HepG2 (cell line): Measurements from ENCODE around the gene CD46. TPM values are rescaled to one million over a fixed set of nuclear protein-coding genes. Genes with fewer than 3 reads are reported as not detected.

ENCODE experiments used
- ATAC-seq: fragments of 200-7000 bp; cut with Tn5 transposase; 3 replicates; pipeline ENCODE4 v1.9.1; 2020; ENCODE audit warnings: mild to moderate bottlenecking, moderate library complexity
- BruUV-seq: library from RNA; stranded (reverse); fragments of 400-500 nt; replicated peaks from 2 replicates; lab custom pipeline; 2021; lab: Mats Ljungman, UMichigan
- CTCF ChIA-PET: fragments of 300-600 bp; formaldehyde crosslinking; extraction: SDS; loops from one replicate; lab custom pipeline; 2021; ENCODE audit warnings: low total read pairs, inconsistent platforms, low intra/inter-chr PET ratio; lab: Yijun Ruan, JAX
- POLR2A ChIA-PET: fragments of 350-600 bp; sonication (Branson Sonifier 250); formaldehyde crosslinking; loops from one replicate; lab custom pipeline; 2020; ENCODE audit warnings: antibody characterized with exemption, inconsistent platforms; lab: Yijun Ruan, JAX
- DNase-seq: peaks from one replicate; pipeline ENCODE4 v3.0.0-alpha.2; 2015; ENCODE audit warnings: low spot score
- FAIRE-seq: peaks from 3 replicates; lab custom pipeline; 2011; peaks lifted over from hg19 to GRCh38; lab: Jason Lieb, UNC
- H2AFZ ChIP-seq: one replicate; pipeline ENCODE4 v1.6.1; 2011; ENCODE audit warnings: low read length, inconsistent platforms
- H3K27ac ChIP-seq: fragments of 300-600 bp; 3 replicates; pipeline ENCODE4 v1.8.0; 2011; ENCODE audit warnings: mixed run types, mild to moderate bottlenecking, mixed read lengths, low read length, inconsistent platforms; ENCODE audit not compliant: insufficient read depth; ENCODE audit errors: extremely low read length
- H3K27me3 ChIP-seq, 2 experiments: fragments of 200-600 bp in 1 of 2; 2 replicates in 1 of 2; 3 replicates in 1 of 2; pipeline versions ENCODE4 v1.6.0 to v1.8.0; 2011; ENCODE audit warnings: low read length in 2 of 2, mild to moderate bottlenecking in 2 of 2, moderate library complexity in 2 of 2, inconsistent platforms in 1 of 2; ENCODE audit not compliant: insufficient read depth in 2 of 2, control insufficient read depth in 1 of 2
- H3K36me3 ChIP-seq, 2 experiments: fragments of 200-600 bp in 1 of 2; replicated peaks in 1 of 2; 2 replicates in 1 of 2; 3 replicates in 1 of 2; pipeline versions ENCODE4 v1.5.1 to v1.8.0; 2011; ENCODE audit warnings: low read length in 2 of 2, inconsistent platforms in 1 of 2; ENCODE audit not compliant: insufficient read depth in 2 of 2, control insufficient read depth in 1 of 2
- H3K4me1 ChIP-seq: 2 replicates; pipeline ENCODE4 v1.5.1; 2012; ENCODE audit warnings: low read length, inconsistent platforms; ENCODE audit not compliant: insufficient read depth
- H3K4me2 ChIP-seq: 2 replicates; pipeline ENCODE4 v1.6.0; 2011; ENCODE audit warnings: low read depth, low read length, inconsistent platforms
- H3K4me3 ChIP-seq, 3 experiments: fragments of 200-600 bp in 1 of 3; sonication (generic), shearing (Covaris generic) in 1 of 3; replicated peaks in 1 of 3; 2 replicates each; pipeline ENCODE4 v1.5.1; 2011 to 2016; ENCODE audit warnings: low read length in 3 of 3, inconsistent platforms in 2 of 3, low read depth in 2 of 3, mild to moderate bottlenecking in 2 of 3, control low read depth in 1 of 3, mixed read lengths in 1 of 3; ENCODE audit not compliant: insufficient read depth in 1 of 3
- H3K79me2 ChIP-seq: one replicate; pipeline ENCODE4 v1.6.1; 2011; ENCODE audit warnings: low read length, inconsistent platforms; ENCODE audit not compliant: insufficient read depth
- H3K9ac ChIP-seq: 2 replicates; pipeline ENCODE4 v1.6.0; 2011; ENCODE audit warnings: mild to moderate bottlenecking, low read depth, low read length, inconsistent platforms; ENCODE audit not compliant: insufficient read depth
- H3K9me3 ChIP-seq: 2 replicates; pipeline ENCODE4 v1.5.1; 2012; ENCODE audit warnings: mild to moderate bottlenecking, low read length
- H4K20me1 ChIP-seq: 2 replicates; pipeline ENCODE4 v1.6.0; 2011; ENCODE audit warnings: inconsistent platforms, mild to moderate bottlenecking, low read length, moderate library complexity; ENCODE audit not compliant: insufficient read depth
- AGO2 ChIP-seq: fragments of 200-400 bp; formaldehyde crosslinking; optimal IDR thresholded peaks from 2 replicates; pipeline ENCODE3; 2017; ENCODE audit warnings: mild to moderate bottlenecking, low read depth, low read length, moderate library complexity
- ELF1 ChIP-seq: sonication (generic); formaldehyde crosslinking; IDR thresholded peaks from 2 replicates; pipeline ENCODE4 v1.4.0; 2020; ENCODE audit warnings: missing genetic modification reagents
- IKZF1 ChIP-seq: fragments of 450-650 bp; IDR thresholded peaks from 2 replicates; pipeline ENCODE4 v1.7.1; 2016
- MED13 ChIP-seq: sonication (generic); formaldehyde crosslinking; IDR thresholded peaks from 2 replicates; pipeline ENCODE4 v1.5.0; 2020; ENCODE audit warnings: missing genetic modification reagents
- RBM22 ChIP-seq: fragments of 200-400 bp; formaldehyde crosslinking; optimal IDR thresholded peaks from 2 replicates; pipeline ENCODE3; 2017; ENCODE audit warnings: mild to moderate bottlenecking, low read length, moderate library complexity
- RNF2 ChIP-seq: fragments of 450-650 bp; conservative IDR thresholded peaks from 2 replicates; pipeline ENCODE4 v1.6.1; 2016; ENCODE audit warnings: low read depth
- SP1 ChIP-seq, 2 experiments: fragments of 450-650 bp in 1 of 2; sonication (generic) in 1 of 2; formaldehyde crosslinking in 1 of 2; IDR thresholded peaks; 2 replicates each; pipeline versions ENCODE4 v1.4.0 to v1.6.1; 2016 to 2020; ENCODE audit warnings: missing genetic modification reagents in 1 of 2
- TRIM24 ChIP-seq: sonication (generic); formaldehyde crosslinking; IDR thresholded peaks from 2 replicates; pipeline ENCODE4 v1.8.0; 2022; ENCODE audit warnings: mild to moderate bottlenecking, missing genetic modification reagents
- ZNF607 ChIP-seq: sonication (generic); formaldehyde crosslinking; IDR thresholded peaks from 2 replicates; pipeline ENCODE4 v1.5.1; 2020; ENCODE audit warnings: missing genetic modification reagents, mild to moderate bottlenecking, borderline replicate concordance
- ZSCAN29 ChIP-seq: sonication (generic); formaldehyde crosslinking; conservative IDR thresholded peaks from 2 replicates; pipeline ENCODE4 v1.4.0; 2020; ENCODE audit warnings: mild to moderate bottlenecking, missing genetic modification reagents
- WGBS: methylation state at CpG from one replicate; pipeline ENCODE4 v1.1.6; 2017; ENCODE audit warnings: low lambda C conversion rate; 5-methylcytosine and 5-hydroxymethylcytosine counted together
- in situ Hi-C: cut with HindIII; loops from 2 replicates; pipeline ENCODE4 v1.10.0; 2017; ENCODE audit warnings: low pct_unique_long_range_greater_than_20kb; ENCODE audit not compliant: extremely low pct_ligation_motif_present
- intact Hi-C: fragments of 100-400 bp; cut with micrococcal nuclease; formaldehyde crosslinking; loops from one replicate; pipeline ENCODE4 v1.10.0; 2022; ENCODE audit not compliant: unreplicated experiment
- polyA plus RNA-seq, 8 experiments: library from polyadenylated mRNA; depleted of rRNA in 3 of 8; stranded (reverse) in 7 of 8; unstranded in 1 of 8; fragments of >200 nt; fragmentation: Illumina TruSeq in 4 of 8; extraction: Trizol in 4 of 8; gene quantifications; 2 replicates each; pipeline versions ENCODE4 v1.2.1 to v1.2.3, GENCODE V29; 2011 to 2016; ENCODE audit warnings: low read depth in 4 of 8, missing spikeins in 1 of 8, mixed read lengths in 1 of 8; ENCODE audit not compliant: insufficient read depth in 1 of 8
- total RNA-seq, 5 experiments: library from RNA; depleted of rRNA; stranded (reverse); fragments of >200 nt; fragmentation: Illumina TruSeq; extraction: Trizol; gene quantifications; 2 replicates each; pipeline ENCODE4 v1.2.3, GENCODE V29; 2016; ENCODE audit warnings: low read depth in 1 of 5
- TF ChIP-seq, protein P1 (sequence below): sonication (generic); formaldehyde crosslinking; IDR thresholded peaks from 2 replicates; pipeline ENCODE4 v1.5.0; 2020; ENCODE audit warnings: missing genetic modification reagents
- TF ChIP-seq, protein P2 (sequence below): sonication (generic); formaldehyde crosslinking; conservative IDR thresholded peaks from 2 replicates; pipeline ENCODE4 v1.5.0; 2020; ENCODE audit warnings: missing genetic modification reagents
- TF ChIP-seq, protein P3 (sequence below), 2 experiments: sonication (generic) in 1 of 2; formaldehyde crosslinking in 1 of 2; IDR thresholded peaks; 2 replicates each; pipeline versions ENCODE4 v1.5.1 to v1.6.1; 2011 to 2020; ENCODE audit warnings: borderline replicate concordance in 1 of 2, low read depth in 1 of 2, low read length in 1 of 2, mild to moderate bottlenecking in 1 of 2, missing genetic modification reagents in 1 of 2, moderate library complexity in 1 of 2

CD46 gene
- total and polyA plus RNA-seq, 2 of the 13 experiments (the other 11 are each of a cell fraction or from before 2014, with no cell fraction given), result 130 to 277 TPM

DNA sequence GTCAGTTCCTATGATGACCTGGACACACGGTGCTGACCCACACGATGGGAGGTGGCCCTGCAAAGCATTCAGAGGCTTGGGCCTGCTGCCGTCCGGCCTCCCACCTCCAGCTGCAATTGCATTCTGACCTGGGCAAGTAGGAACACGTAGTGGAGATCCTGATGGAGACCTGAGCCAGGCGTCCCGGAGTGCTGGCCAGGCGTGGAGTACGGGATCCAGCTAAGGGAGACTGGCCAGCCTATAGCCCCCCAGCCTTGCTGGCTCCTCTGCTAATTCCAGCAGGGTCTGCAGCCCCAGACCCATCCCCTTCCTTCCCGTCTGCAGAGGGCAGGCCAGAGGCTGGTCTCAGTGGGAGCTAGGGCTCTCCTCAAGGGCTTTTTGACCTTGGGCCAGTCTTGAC is 11.2 kb downstream of the CD46 start:
- 100% methylated on average over 1 of the region's 10 CpGs for WGBS
- TF ChIP-seq, protein P1, sequence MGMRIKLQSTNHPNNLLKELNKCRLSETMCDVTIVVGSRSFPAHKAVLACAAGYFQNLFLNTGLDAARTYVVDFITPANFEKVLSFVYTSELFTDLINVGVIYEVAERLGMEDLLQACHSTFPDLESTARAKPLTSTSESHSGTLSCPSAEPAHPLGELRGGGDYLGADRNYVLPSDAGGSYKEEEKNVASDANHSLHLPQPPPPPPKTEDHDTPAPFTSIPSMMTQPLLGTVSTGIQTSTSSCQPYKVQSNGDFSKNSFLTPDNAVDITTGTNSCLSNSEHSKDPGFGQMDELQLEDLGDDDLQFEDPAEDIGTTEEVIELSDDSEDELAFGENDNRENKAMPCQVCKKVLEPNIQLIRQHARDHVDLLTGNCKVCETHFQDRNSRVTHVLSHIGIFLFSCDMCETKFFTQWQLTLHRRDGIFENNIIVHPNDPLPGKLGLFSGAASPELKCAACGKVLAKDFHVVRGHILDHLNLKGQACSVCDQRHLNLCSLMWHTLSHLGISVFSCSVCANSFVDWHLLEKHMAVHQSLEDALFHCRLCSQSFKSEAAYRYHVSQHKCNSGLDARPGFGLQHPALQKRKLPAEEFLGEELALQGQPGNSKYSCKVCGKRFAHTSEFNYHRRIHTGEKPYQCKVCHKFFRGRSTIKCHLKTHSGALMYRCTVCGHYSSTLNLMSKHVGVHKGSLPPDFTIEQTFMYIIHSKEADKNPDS (CRISPR knock-in tag), result no peak
- TF ChIP-seq ZSCAN29 (CRISPR knock-in tag) (no peak), AGO2 (peak; percentile 73), RBM22 (peak; percentile 10)
- ChIA-PET CTCF (no interaction called here), POLR2A (interaction anchor here (1.4 kb wide), 1 partner anchor 10 kb away, joined by 6 read pairs; no protein-coding TSS in a partner anchor)
- Histone ChIP-seq H3K79me2 (peaks cover 7% of the 10 kb centered on the region), H3K27ac (no peak overlapping the region), H3K9me3 (no peaks in the 10 kb centered on the region), H3K27me3 (no peaks in the 10 kb centered on the region), H3K4me1 (no peaks in the 10 kb centered on the region), H3K4me2 (no peak overlapping the region), H3K9ac (no peak overlapping the region), H2AFZ (no peak overlapping the region), H3K4me3 (no peak overlapping the region), H3K36me3 (peaks cover 8 to 82% of the 10 kb centered on the region in 2 experiments), H4K20me1 (no peaks in the 10 kb centered on the region)
- BruUV-seq, result no TSS peak
- intact Hi-C loops (no loop called here), in situ Hi-C loops (no loop called here)
- FAIRE-seq (no peak), ATAC-seq (peak; percentile 65), DNase-seq (no peak)

DNA sequence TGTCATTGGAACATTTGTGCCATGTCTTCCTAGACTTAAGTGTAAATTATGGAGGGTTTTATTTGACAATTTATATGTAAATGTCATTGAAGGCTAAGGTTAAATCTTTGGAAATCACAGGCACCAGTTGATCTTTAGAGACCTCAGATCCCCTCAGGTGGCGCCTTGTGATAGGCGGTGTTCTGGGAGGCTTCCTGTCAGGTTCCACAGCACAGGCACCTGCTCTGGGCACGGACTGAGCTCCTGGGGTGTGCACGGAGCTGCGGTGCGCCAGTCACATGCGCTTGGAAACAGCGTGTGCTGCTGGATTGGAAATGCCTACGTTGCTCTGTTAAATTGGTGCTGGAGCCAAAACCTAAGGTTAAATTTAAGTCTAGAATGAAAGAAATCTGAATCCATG is 12.1 kb downstream of the CD46 start:
- ChIA-PET POLR2A (no interaction called here), CTCF (no interaction called here)
- Histone ChIP-seq H3K27me3 (no peaks in the 10 kb centered on the region), H3K9ac (no peak overlapping the region), H3K36me3 (peaks cover 8 to 83% of the 10 kb centered on the region in 2 experiments), H3K4me3 (no peak overlapping the region)
- no TSS peak for BruUV-seq
- over 99% methylated on average over 9 of the region's 9 CpGs for WGBS
- FAIRE-seq, result no peak
- TF ChIP-seq, protein P2, sequence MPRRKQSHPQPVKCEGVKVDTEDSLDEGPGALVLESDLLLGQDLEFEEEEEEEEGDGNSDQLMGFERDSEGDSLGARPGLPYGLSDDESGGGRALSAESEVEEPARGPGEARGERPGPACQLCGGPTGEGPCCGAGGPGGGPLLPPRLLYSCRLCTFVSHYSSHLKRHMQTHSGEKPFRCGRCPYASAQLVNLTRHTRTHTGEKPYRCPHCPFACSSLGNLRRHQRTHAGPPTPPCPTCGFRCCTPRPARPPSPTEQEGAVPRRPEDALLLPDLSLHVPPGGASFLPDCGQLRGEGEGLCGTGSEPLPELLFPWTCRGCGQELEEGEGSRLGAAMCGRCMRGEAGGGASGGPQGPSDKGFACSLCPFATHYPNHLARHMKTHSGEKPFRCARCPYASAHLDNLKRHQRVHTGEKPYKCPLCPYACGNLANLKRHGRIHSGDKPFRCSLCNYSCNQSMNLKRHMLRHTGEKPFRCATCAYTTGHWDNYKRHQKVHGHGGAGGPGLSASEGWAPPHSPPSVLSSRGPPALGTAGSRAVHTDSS, result no peak
- no peak for TF ChIP-seq ELF1
- TF ChIP-seq TRIM24, result no peak
- peak; percentile 22 for TF ChIP-seq AGO2
- no peak for TF ChIP-seq SP1 (IDR thresholded peaks at IDR 0.05)
- no peak for TF ChIP-seq SP1 (CRISPR knock-in tag; IDR thresholded peaks at IDR 0.05)
- TF ChIP-seq IKZF1, result no peak
- TF ChIP-seq RBM22, result peak; percentile 67
- TF ChIP-seq ZNF607, result no peak
- no peak for TF ChIP-seq MED13
- TF ChIP-seq RNF2, result no peak
- TF ChIP-seq, protein P3, sequence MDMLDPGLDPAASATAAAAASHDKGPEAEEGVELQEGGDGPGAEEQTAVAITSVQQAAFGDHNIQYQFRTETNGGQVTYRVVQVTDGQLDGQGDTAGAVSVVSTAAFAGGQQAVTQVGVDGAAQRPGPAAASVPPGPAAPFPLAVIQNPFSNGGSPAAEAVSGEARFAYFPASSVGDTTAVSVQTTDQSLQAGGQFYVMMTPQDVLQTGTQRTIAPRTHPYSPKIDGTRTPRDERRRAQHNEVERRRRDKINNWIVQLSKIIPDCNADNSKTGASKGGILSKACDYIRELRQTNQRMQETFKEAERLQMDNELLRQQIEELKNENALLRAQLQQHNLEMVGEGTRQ (IDR thresholded peaks at IDR 0.05; ENCODE audit: low read depth, low read length), result no peak
- TF ChIP-seq, protein P3 (CRISPR knock-in tag; IDR thresholded peaks at IDR 0.05; ENCODE audit: borderline replicate concordance), result no peak
- TF ChIP-seq, all 625 proteins: peak for 2
- H3K79me2 ChIP-seq, result peaks cover 3% of the 10 kb centered on the region
- no peak overlapping the region for H3K4me2 ChIP-seq
- intact Hi-C loops, result no loop called here
- in situ Hi-C loops, result no loop called here
- no peaks in the 10 kb centered on the region for H4K20me1 ChIP-seq
- no peak overlapping the region for H3K27ac ChIP-seq
- no peak for DNase-seq
- H2AFZ ChIP-seq, result no peak overlapping the region
- no peak for ATAC-seq
- H3K4me1 ChIP-seq, result no peaks in the 10 kb centered on the region
- H3K9me3 ChIP-seq, result no peaks in the 10 kb centered on the region
